Muscle of leg (tissue), 11 donors: ENCODE measurements around the gene MSI2. TPM values are rescaled to one million over a fixed set of nuclear protein-coding genes. Genes with fewer than 3 reads are reported as not detected.

Experiments used
- DNase-seq: peaks from one replicate; pipeline ENCODE4 v3.0.0; 2013
- H3K27ac ChIP-seq: one replicate; pipeline ENCODE4 v1.5.1; 2013; ENCODE audit warnings: mild to moderate bottlenecking, low read length, control low read depth
- H3K27me3 ChIP-seq: one replicate; pipeline ENCODE4 v1.6.1; 2013; ENCODE audit warnings: low read length; ENCODE audit not compliant: control insufficient read depth, insufficient read depth
- H3K36me3 ChIP-seq: one replicate; pipeline ENCODE4 v1.6.1; 2013; ENCODE audit warnings: low read length; ENCODE audit not compliant: control insufficient read depth, insufficient read depth
- H3K4me1 ChIP-seq: one replicate; pipeline ENCODE4 v1.6.1; 2013; ENCODE audit warnings: low read length; ENCODE audit not compliant: control insufficient read depth, insufficient read depth
- H3K4me3 ChIP-seq: one replicate; pipeline ENCODE4 v1.5.1; 2013; ENCODE audit warnings: low read length, control low read depth
- H3K9me3 ChIP-seq: replicated peaks from 2 replicates; pipeline ENCODE4 v1.6.1; 2013; ENCODE audit warnings: low read depth, low read length; ENCODE audit not compliant: control insufficient read depth
- WGBS: methylation state at CpG from one replicate; pipeline ENCODE4 v1.1.5; 2013; ENCODE audit warnings: missing lambda C conversion rate; ENCODE audit not compliant: insufficient coverage; 5-methylcytosine and 5-hydroxymethylcytosine counted together
- polyA plus RNA-seq, 8 donors: library from polyadenylated mRNA; unstranded; fragments of 120-200 nt; gene quantifications; one replicate each; pipeline versions ENCODE4 v1.2.1 to v1.2.3, GENCODE V29; 2013; ENCODE audit warnings: inconsistent platforms in 1 of 8, low replicate concordance in 1 of 8; ENCODE audit not compliant: insufficient read length in 8 of 8, insufficient read depth in 1 of 8
- total RNA-seq: library from RNA; stranded (reverse); fragments of 120-200 nt; gene quantifications from one replicate; pipeline ENCODE4 v1.2.4, GENCODE V29; 2013

The MSI2 gene
- total and polyA plus RNA-seq, 9 donors: 21.5 to 32.0 (median 27.4) TPM

GRCh38 chr17:57256708-57257112 is 387 bp downstream of the MSI2 start:
- H3K9me3 ChIP-seq: no peaks in the 10 kb centered on the region
- peaks cover 5% of the 10 kb centered on the region for H3K36me3 ChIP-seq
- peaks cover 10% of the 10 kb centered on the region for H3K27me3 ChIP-seq
- H3K4me3 ChIP-seq: peak overlapping the region; percentile 72
- 0% methylated on average over 21 of the region's 36 CpGs for WGBS
- DNase-seq: peak; percentile 49
- peaks cover 19% of the 10 kb centered on the region for H3K4me1 ChIP-seq
- H3K27ac ChIP-seq: peak overlapping the region; percentile 13

GRCh38 chr17:57257195-57257894 is 1.0 kb downstream of the MSI2 start:
- Histone ChIP-seq H3K36me3 (peaks cover 9% of the 10 kb centered on the region), H3K4me1 (peaks cover 19% of the 10 kb centered on the region), H3K9me3 (no peaks in the 10 kb centered on the region), H3K4me3 (peak overlapping the region; percentile 72), H3K27ac (no peak overlapping the region), H3K27me3 (peaks cover 10% of the 10 kb centered on the region)
- no CpG with 5 or more reads among the region's 19 CpGs for WGBS
- DNase-seq: peak; percentile 14

- DNase-seq: peak; percentile 18
- Histone ChIP-seq H3K4me3 (peak overlapping the region; percentile 72), H3K9me3 (no peaks in the 10 kb centered on the region), H3K4me1 (peaks cover 19% of the 10 kb centered on the region), H3K27me3 (peaks cover 10% of the 10 kb centered on the region), H3K27ac (no peak overlapping the region), H3K36me3 (peaks cover 12% of the 10 kb centered on the region)
- WGBS: 21% methylated on average over 9 of the region's 20 CpGs
These were observed 1.9 kb downstream of the MSI2 start for GRCh38 chr17:57257895-57258851.

- WGBS: no CpG with 5 or more reads among the region's 3 CpGs
These were observed 3.0 kb downstream of the MSI2 start for GRCh38 chr17:57259306-57259705.

GRCh38 chr17:57259817-57260216 is 3.5 kb downstream of the MSI2 start:
- Histone ChIP-seq H3K27me3 (peaks cover 8% of the 10 kb centered on the region), H3K27ac (no peak overlapping the region), H3K36me3 (peaks cover 24% of the 10 kb centered on the region), H3K4me1 (peaks cover 19% of the 10 kb centered on the region), H3K4me3 (no peak overlapping the region), H3K9me3 (no peaks in the 10 kb centered on the region)
- WGBS: no CpG with 5 or more reads among the region's 4 CpGs
- DNase-seq: no peak

More at GRCh38 chr17:57259306-57259705, 3.0 kb downstream of the MSI2 start:
- peaks cover 19% of the 10 kb centered on the region for H3K36me3 ChIP-seq
- no peak for DNase-seq
- no peaks in the 10 kb centered on the region for H3K9me3 ChIP-seq
- no peak overlapping the region for H3K4me3 ChIP-seq
- H3K27ac ChIP-seq: no peak overlapping the region
- H3K4me1 ChIP-seq: peaks cover 19% of the 10 kb centered on the region
- peaks cover 8% of the 10 kb centered on the region for H3K27me3 ChIP-seq

DNA sequence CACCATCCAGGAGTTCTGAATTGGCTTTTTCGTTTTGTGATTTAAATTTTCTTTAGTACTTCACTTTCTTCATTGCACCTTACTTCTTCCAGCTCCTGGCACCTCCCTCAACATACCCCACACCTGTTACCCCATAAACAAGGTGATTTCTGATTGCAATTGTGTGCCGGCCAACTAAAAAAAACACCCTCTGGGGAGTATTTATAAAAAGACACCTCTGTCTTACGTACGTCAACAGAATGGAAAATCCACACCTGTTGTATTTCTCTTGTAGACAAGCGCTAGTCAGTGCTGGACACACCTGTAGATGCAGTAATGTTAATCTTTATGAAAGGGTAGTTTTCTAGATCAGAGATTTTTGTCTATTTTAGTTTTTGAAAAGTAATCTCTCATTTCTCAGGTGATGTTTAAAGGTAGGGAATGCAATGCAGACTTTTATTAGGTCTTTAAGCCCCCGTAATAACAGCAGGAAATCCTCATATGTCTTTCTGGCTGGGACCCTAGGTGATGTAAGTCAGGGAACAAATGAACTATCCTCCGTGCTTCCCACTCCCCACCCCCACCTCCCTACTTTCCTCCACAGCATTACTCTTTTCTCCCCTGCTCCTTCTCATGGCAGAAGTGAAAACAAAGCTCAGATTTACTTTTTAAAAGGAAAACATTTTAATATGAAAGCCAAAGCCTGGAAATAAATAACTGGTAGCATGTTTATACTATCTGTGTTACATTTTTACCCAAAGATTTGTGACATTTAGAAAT is 4.2 kb downstream of the MSI2 start:
- DNase-seq: no peak
- H3K27me3 ChIP-seq: peaks cover 8% of the 10 kb centered on the region
- no peak overlapping the region for H3K4me3 ChIP-seq
- 80% methylated on average over 1 of the region's 7 CpGs for WGBS
- no peaks in the 10 kb centered on the region for H3K9me3 ChIP-seq
- peaks cover 19% of the 10 kb centered on the region for H3K4me1 ChIP-seq
- H3K27ac ChIP-seq: no peak overlapping the region
- peaks cover 25% of the 10 kb centered on the region for H3K36me3 ChIP-seq

- Histone ChIP-seq H3K9me3 (no peaks in the 10 kb centered on the region), H3K27ac (no peak overlapping the region), H3K4me1 (peaks cover 17% of the 10 kb centered on the region)
These were observed 4.8 kb downstream of the MSI2 start for GRCh38 chr17:57261084-57261461.

DNA sequence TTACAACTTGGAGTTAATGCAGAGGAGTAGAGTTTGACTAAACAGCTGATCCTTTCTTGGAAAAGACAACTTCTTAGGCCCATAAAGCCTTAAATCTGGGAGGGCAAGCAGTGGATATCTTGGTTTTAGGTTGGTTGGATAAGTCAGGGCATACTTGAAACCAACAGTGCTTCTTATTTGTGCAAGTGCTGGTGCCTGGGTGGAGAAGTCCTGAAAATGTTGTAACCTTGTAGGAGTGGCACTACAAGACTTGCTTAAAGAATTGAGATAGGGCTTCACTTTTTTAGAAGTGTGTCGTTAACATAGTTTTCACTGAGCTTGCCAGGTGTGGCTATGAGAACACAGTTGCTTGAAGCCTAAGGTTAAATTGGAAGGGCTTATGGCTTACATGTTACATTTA is 6.2 kb downstream of the MSI2 start:
- H3K4me1 ChIP-seq: peaks cover 13% of the 10 kb centered on the region
- H3K27me3 ChIP-seq: peaks cover 4% of the 10 kb centered on the region
- H3K27ac ChIP-seq: no peak overlapping the region
- no peak for DNase-seq
- H3K4me3 ChIP-seq: no peak overlapping the region
- no peaks in the 10 kb centered on the region for H3K9me3 ChIP-seq
- peaks cover 35% of the 10 kb centered on the region for H3K36me3 ChIP-seq
- WGBS: no CpG with 5 or more reads among the region's 1 CpG

More at GRCh38 chr17:57261084-57261461, 4.8 kb downstream of the MSI2 start:
- WGBS: no CpG with 5 or more reads among the region's 4 CpGs
- DNase-seq: peak; percentile 17
- H3K27me3 ChIP-seq: peaks cover 4% of the 10 kb centered on the region
- no peak overlapping the region for H3K4me3 ChIP-seq
- peaks cover 25% of the 10 kb centered on the region for H3K36me3 ChIP-seq

- no peak overlapping the region for H3K4me3 ChIP-seq
- no peaks in the 10 kb centered on the region for H3K27me3 ChIP-seq
- no peaks in the 10 kb centered on the region for H3K4me1 ChIP-seq
- H3K9me3 ChIP-seq: no peaks in the 10 kb centered on the region
- WGBS: no CpG with 5 or more reads among the region's 5 CpGs
- no peak overlapping the region for H3K27ac ChIP-seq
- DNase-seq: no peak
- peaks cover 41% of the 10 kb centered on the region for H3K36me3 ChIP-seq
These were observed 7.9 kb downstream of the MSI2 start for GRCh38 chr17:57264250-57264649.
